A549 (cell line): Measurements from ENCODE around the gene RWDD2A. TPM values are rescaled to one million over a fixed set of nuclear protein-coding genes. Genes with fewer than 3 reads are reported as not detected.
A peak's percentile ranks its signal among the peaks of the same experiment; 100 is the strongest.

Experiments
- ATAC-seq, 2 experiments: fragments of 200-7000 bp in 1 of 2; fragments of >200 bp in 1 of 2; cut with Nextera tagmentation in 1 of 2; cut with Tn5 transposase in 1 of 2; 3 replicates each; pipeline versions ENCODE4 v1.8.0 to v1.9.1; 2018 to 2020; ENCODE audit warnings: mild to moderate bottlenecking in 1 of 2, moderate library complexity in 1 of 2
- CTCF ChIA-PET: fragments of 300-600 bp; sonication (Branson Sonifier 250); formaldehyde crosslinking; extraction: SDS; loops from one replicate; lab custom pipeline; 2021; ENCODE audit warnings: antibody characterized with exemption, inconsistent platforms; lab: Yijun Ruan, JAX
- POLR2A ChIA-PET: fragments of 350-600 bp; formaldehyde crosslinking; extraction: SDS; loops from one replicate; lab custom pipeline; 2021; ENCODE audit warnings: antibody characterized with exemption, inconsistent platforms; lab: Yijun Ruan, JAX
- DNase-seq, 2 experiments: peaks; one replicate each; pipeline versions ENCODE4 v3.0.0 to v3.0.0-alpha.2; 2011 to 2016; ENCODE audit warnings: low read depth in 1 of 2, low spot score in 1 of 2
- FAIRE-seq: peaks from 2 replicates; lab custom pipeline; 2011; peaks lifted over from hg19 to GRCh38; lab: Jason Lieb, UNC
- H3K27ac ChIP-seq, 2 experiments: fragments of >200 bp; sonication (Bioruptor Twin); formaldehyde crosslinking; 3 replicates each; pipeline ENCODE4 v1.5.1; 2016 to 2017
- H3K4me1 ChIP-seq: fragments of >200 bp; sonication (Bioruptor Twin); formaldehyde crosslinking; 3 replicates; pipeline ENCODE4 v1.6.1; 2016
- H3K4me2 ChIP-seq: fragments of >200 bp; sonication (Bioruptor Twin); formaldehyde crosslinking; 3 replicates; pipeline ENCODE4 v1.6.1; 2016
- H3K4me3 ChIP-seq: fragments of >200 bp; sonication (Bioruptor Twin); formaldehyde crosslinking; 3 replicates; pipeline ENCODE4 v1.5.1; 2016
- H3K9me3 ChIP-seq: fragments of >200 bp; sonication (Bioruptor Twin); formaldehyde crosslinking; 3 replicates; pipeline ENCODE4 v1.6.1; 2016
- EHF ChIP-seq: fragments of 250-450 bp; sonication (Bioruptor Pico); IDR thresholded peaks from 2 replicates; pipeline ENCODE4 v1.5.0; 2020; ENCODE audit warnings: mild to moderate bottlenecking
- EHMT2 ChIP-seq: fragments of 200-600 bp; sonication (generic); IDR thresholded peaks from 2 replicates; pipeline ENCODE4 v1.6.1; 2016; ENCODE audit warnings: antibody characterized with exemption, low read depth, mild to moderate bottlenecking, moderate library complexity
- EP300 ChIP-seq, 2 experiments: fragments of >200 bp; sonication (Bioruptor Twin); formaldehyde crosslinking; IDR thresholded peaks; 2 replicates in 1 of 2; 3 replicates in 1 of 2; pipeline ENCODE4 v1.6.1; 2016 to 2017
- FOSL2 ChIP-seq, 2 experiments: fragments of 450-650 bp in 1 of 2; fragments of >200 bp in 1 of 2; sonication (Bioruptor Twin) in 1 of 2; formaldehyde crosslinking; IDR thresholded peaks; 2 replicates each; pipeline versions ENCODE4 v1.5.0 to v1.6.1; 2016 to 2020; ENCODE audit warnings: mild to moderate bottlenecking in 1 of 2, moderate library complexity in 1 of 2
- HEYL ChIP-seq: fragments of 250-450 bp; sonication (Bioruptor Pico); IDR thresholded peaks from 2 replicates; pipeline ENCODE4 v1.8.0; 2021; ENCODE audit warnings: mild to moderate bottlenecking, moderate library complexity
- MAFK ChIP-seq: fragments of 450-650 bp; IDR thresholded peaks from 2 replicates; pipeline ENCODE4 v1.6.1; 2014; ENCODE audit not compliant: partially characterized antibody
- MAZ ChIP-seq: fragments of 150-350 bp; IDR thresholded peaks from 2 replicates; pipeline ENCODE4 v1.6.1; 2014; ENCODE audit warnings: antibody characterized with exemption, low read depth, low read length, borderline replicate concordance
- MYC ChIP-seq: IDR thresholded peaks from 2 replicates; pipeline ENCODE4 v1.6.1; 2012; ENCODE audit warnings: mild to moderate bottlenecking, inconsistent platforms, low read length, improper control_type of control experiment, borderline replicate concordance
- NFE2L2 ChIP-seq: fragments of 150-350 bp; conservative IDR thresholded peaks from 2 replicates; pipeline ENCODE4 v1.6.1; 2014; ENCODE audit warnings: low read length
- NPAS2 ChIP-seq: fragments of 250-450 bp; sonication (Bioruptor Pico); IDR thresholded peaks from 2 replicates; pipeline ENCODE4 v1.8.0; 2022; ENCODE audit warnings: mild to moderate bottlenecking, moderate library complexity, borderline replicate concordance
- PHF8 ChIP-seq: fragments of 200-600 bp; sonication (generic); IDR thresholded peaks from 2 replicates; pipeline ENCODE4 v1.6.1; 2016; ENCODE audit warnings: low read depth, mild to moderate bottlenecking, antibody characterized with exemption, moderate library complexity, borderline replicate concordance
- RAD21 ChIP-seq, 2 experiments: fragments of >200 bp in 1 of 2; sonication (Bioruptor Twin) in 1 of 2; formaldehyde crosslinking in 1 of 2; IDR thresholded peaks in 1 of 2; conservative IDR thresholded peaks in 1 of 2; 2 replicates in 1 of 2; 3 replicates in 1 of 2; pipeline ENCODE4 v1.6.1; 2012 to 2018; ENCODE audit warnings: inconsistent platforms in 1 of 2
- RCOR1 ChIP-seq: fragments of 150-350 bp; IDR thresholded peaks from 2 replicates; pipeline ENCODE4 v1.6.1; 2014; ENCODE audit warnings: antibody characterized with exemption, low read length, low read depth
- RNF2 ChIP-seq: fragments of 200-600 bp; sonication (generic); IDR thresholded peaks from 2 replicates; pipeline ENCODE4 v1.6.1; 2016; ENCODE audit warnings: low read depth, mild to moderate bottlenecking, antibody characterized with exemption, moderate library complexity, borderline replicate concordance
- SMC3 ChIP-seq: fragments of >200 bp; sonication (Bioruptor Twin); formaldehyde crosslinking; IDR thresholded peaks from 3 replicates; pipeline ENCODE4 v1.6.1; 2018; ENCODE audit warnings: inconsistent platforms
- SREBF2 ChIP-seq: fragments of 450-650 bp; IDR thresholded peaks from 2 replicates; pipeline ENCODE4 v1.6.1; 2014; ENCODE audit warnings: mild to moderate bottlenecking, moderate library complexity
- TFCP2L1 ChIP-seq: fragments of 250-450 bp; sonication (Bioruptor Pico); IDR thresholded peaks from 2 replicates; pipeline ENCODE4 v1.5.0; 2021; ENCODE audit warnings: mild to moderate bottlenecking
- ZSCAN20 ChIP-seq: fragments of 250-450 bp; sonication (Bioruptor Pico); IDR thresholded peaks from 2 replicates; pipeline ENCODE4 v1.8.0; 2022; ENCODE audit warnings: mild to moderate bottlenecking, moderate library complexity
- WGBS: methylation state at CpG from one replicate; pipeline ENCODE4 v1.1.6; 2017; ENCODE audit errors: missing lambda C conversion rate; 5-methylcytosine and 5-hydroxymethylcytosine counted together
- polyA plus RNA-seq, 4 experiments: library from polyadenylated mRNA; depleted of rRNA in 3 of 4; stranded (reverse); fragments of >200 nt; fragmentation: RNase III in 1 of 4; extraction: RNeasy Plus Mini Kit Qiagen cat#74134 plus additional on column Dnase treatment in 1 of 4; gene quantifications; 2 replicates in 3 of 4; 3 replicates in 1 of 4; pipeline ENCODE4 v1.2.3, GENCODE V29; 2011 to 2017
- TF ChIP-seq, protein P1 (sequence below): fragments of >200 bp; sonication (Bioruptor Twin); formaldehyde crosslinking; IDR thresholded peaks from 3 replicates; pipeline ENCODE4 v1.5.1; 2016
- TF ChIP-seq, protein P2 (sequence below): IDR thresholded peaks from 2 replicates; pipeline ENCODE4 v1.6.1; 2012; ENCODE audit warnings: low read depth, borderline replicate concordance
- TF ChIP-seq, protein P3 (sequence below): fragments of 450-650 bp; IDR thresholded peaks from 2 replicates; pipeline ENCODE4 v1.6.1; 2014; ENCODE audit warnings: antibody characterized with exemption

RWDD2A gene
- polyA plus RNA-seq, 2 of the 4 experiments (the other 2 are of a cell fraction): 2.2 to 4.7 TPM

DNA sequence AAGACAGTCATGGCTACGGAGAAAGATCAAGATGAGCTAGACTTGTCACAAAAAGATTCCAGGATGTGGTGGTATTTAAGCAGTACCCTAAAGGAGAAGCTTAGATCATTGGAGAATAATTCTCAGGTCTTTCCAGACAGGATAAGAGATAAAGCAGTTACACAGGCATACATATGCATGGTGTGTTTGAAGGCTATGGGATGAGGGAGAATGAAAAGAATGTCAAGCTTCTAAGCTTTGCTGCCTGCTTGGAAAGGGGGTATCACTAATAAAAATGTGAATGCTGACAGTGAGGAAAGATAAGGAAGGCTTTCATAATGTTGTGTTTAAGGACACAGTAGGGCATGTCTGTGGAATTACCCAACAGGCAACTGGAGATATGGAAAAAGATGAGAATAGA, 28.1 kb downstream of the RWDD2A start (continued):
- TF ChIP-seq HEYL (CRISPR knock-in tag) (no peak), MAZ (no peak)
- TF ChIP-seq, all 56 proteins: peak for 0

DNA sequence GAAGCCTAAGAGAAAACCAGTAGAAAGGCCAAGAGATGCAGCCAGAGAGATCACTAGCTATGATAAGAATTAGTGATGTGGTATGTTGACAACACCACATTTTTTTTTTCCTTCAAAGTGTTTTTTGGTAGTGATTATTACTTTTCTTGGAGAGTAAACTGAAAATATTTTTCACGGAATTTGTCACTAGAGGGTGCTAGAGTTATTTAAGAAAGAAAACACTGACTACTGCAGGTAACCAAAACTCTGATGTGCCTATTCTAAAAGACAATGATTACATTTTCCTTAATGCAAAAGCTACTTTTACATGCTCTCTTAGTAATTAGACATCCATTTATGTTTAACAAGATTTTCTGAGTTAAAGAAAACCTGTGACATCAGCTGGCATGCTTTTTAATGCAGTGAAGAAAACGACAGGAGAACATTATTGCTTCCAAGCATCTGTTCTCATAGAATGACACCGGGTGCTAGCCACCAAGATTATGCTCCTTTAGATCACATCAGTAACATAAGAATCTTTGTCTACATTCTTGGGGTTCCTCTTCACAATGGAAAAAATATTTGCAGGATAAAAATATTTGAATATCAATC, 28.8 kb downstream of the RWDD2A start:
- CTCF ChIA-PET: interaction anchor here (0.9 to 6.1 kb wide), 18 partner anchors 8 to 309 kb away, joined by 3 to 92 read pairs (median 4); partner anchors contain the start of genes DOP1A, PRSS35 and UBE3D
- Histone ChIP-seq H3K4me3 (no peak overlapping the region), H3K4me2 (no peak overlapping the region), H3K4me1 (peaks cover 4% of the 10 kb centered on the region; the same call in 1 of the 3 replicates), H3K27ac (no peak overlapping the region), H3K9me3 (no peaks in the 10 kb centered on the region)
- TF ChIP-seq RNF2 (no peak), SMC3 (peak; percentile 46; the same call in 2 of the 3 replicates), TFCP2L1 (CRISPR knock-in tag) (no peak), RAD21 (conservative IDR thresholded peaks at IDR 0.05 in 1 of 2, IDR thresholded peaks at IDR 0.05 in 1 of 2) (peak; percentile 50 to 52; a peak in 4 of 5 replicates), NPAS2 (no peak), FOSL2 (IDR thresholded peaks at IDR 0.05) (no peak), FOSL2 (CRISPR knock-in tag; IDR thresholded peaks at IDR 0.05) (no peak), EHMT2 (no peak), EP300 (IDR thresholded peaks at IDR 0.05) (no peak), ZSCAN20 (no peak), MYC (no peak), EHF (no peak), RCOR1 (no peak), PHF8 (no peak), SREBF2 (no peak), NFE2L2 (no peak)
- TF ChIP-seq, protein P1, sequence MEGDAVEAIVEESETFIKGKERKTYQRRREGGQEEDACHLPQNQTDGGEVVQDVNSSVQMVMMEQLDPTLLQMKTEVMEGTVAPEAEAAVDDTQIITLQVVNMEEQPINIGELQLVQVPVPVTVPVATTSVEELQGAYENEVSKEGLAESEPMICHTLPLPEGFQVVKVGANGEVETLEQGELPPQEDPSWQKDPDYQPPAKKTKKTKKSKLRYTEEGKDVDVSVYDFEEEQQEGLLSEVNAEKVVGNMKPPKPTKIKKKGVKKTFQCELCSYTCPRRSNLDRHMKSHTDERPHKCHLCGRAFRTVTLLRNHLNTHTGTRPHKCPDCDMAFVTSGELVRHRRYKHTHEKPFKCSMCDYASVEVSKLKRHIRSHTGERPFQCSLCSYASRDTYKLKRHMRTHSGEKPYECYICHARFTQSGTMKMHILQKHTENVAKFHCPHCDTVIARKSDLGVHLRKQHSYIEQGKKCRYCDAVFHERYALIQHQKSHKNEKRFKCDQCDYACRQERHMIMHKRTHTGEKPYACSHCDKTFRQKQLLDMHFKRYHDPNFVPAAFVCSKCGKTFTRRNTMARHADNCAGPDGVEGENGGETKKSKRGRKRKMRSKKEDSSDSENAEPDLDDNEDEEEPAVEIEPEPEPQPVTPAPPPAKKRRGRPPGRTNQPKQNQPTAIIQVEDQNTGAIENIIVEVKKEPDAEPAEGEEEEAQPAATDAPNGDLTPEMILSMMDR: peak; percentile 59
- DNase-seq (peak in 1 of 2 experiments; percentile 21), FAIRE-seq (no peak), ATAC-seq (peak; percentile 54; a peak in 3 of 6 replicates)
- WGBS: 60% methylated on average over 3 of the region's 3 CpGs
- POLR2A ChIA-PET: no interaction called here

DNA sequence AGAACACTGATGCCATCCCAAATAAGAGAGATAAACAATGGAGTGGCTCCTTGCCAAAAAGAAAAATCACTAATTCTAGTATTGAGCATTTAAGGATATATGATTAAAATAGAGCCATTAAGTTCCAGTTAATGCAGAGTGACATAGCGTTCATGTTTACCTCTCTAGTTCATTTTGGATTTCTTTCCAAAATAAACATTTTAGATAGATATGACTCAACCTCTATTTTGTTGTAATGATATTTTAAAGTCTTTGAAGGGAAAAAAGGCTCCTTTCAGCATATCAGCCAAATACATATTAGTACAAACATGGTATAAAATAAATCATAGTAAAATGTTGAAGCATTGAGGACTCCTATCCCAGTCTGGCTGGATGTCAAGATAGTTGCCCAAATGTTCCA, 33.4 kb downstream of the RWDD2A start:
- TF ChIP-seq, protein P2, sequence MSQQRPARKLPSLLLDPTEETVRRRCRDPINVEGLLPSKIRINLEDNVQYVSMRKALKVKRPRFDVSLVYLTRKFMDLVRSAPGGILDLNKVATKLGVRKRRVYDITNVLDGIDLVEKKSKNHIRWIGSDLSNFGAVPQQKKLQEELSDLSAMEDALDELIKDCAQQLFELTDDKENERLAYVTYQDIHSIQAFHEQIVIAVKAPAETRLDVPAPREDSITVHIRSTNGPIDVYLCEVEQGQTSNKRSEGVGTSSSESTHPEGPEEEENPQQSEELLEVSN: no peak
- TF ChIP-seq, protein P3, sequence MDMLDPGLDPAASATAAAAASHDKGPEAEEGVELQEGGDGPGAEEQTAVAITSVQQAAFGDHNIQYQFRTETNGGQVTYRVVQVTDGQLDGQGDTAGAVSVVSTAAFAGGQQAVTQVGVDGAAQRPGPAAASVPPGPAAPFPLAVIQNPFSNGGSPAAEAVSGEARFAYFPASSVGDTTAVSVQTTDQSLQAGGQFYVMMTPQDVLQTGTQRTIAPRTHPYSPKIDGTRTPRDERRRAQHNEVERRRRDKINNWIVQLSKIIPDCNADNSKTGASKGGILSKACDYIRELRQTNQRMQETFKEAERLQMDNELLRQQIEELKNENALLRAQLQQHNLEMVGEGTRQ: no peak
- TF ChIP-seq MAFK (no peak), RCOR1 (no peak)
- 31% methylated on average over 1 of the region's 1 CpG for WGBS
- POLR2A ChIA-PET: no interaction called here
- CTCF ChIA-PET: interaction anchor here (1.4 kb wide), 1 partner anchor 284 kb away, joined by 3 read pairs; no protein-coding TSS in a partner anchor
- ATAC-seq (no peak), FAIRE-seq (no peak), DNase-seq (no peak)
- Histone ChIP-seq H3K9me3 (no peaks in the 10 kb centered on the region), H3K4me3 (no peak overlapping the region), H3K4me2 (no peak overlapping the region), H3K27ac (no peak overlapping the region), H3K4me1 (peaks cover 4% of the 10 kb centered on the region; the same call in 1 of the 3 replicates)
